SKM-1 (cell line): ENCODE measurements around the gene YEATS2.
"Not testable (repeated sequence)": the region's sequence is repeated elsewhere in the genome, so short reads cannot be mapped to it uniquely, and the experiment has no call there.

Experiments used
- DNase-seq: peaks from one replicate; lab custom pipeline; 2025; ENCODE audit not compliant: unreplicated experiment; lab: John Stamatoyannopoulos, UW

YEATS2 gene

GRCh38 chr3:183697610-183698317, at the start of gene YEATS2:
Gene YEATS2 (plus strand): TSS chr3:183697797. CDS start chr3:183715163, 17,366 bp downstream.
- peak; percentile 23 for DNase-seq

- DNase-seq: no peak
Measured at GRCh38 chr3:183650554-183650953, 47.0 kb upstream of the YEATS2 start.

- DNase-seq: no peak
Measured at GRCh38 chr3:183653209-183654064, 44.2 kb upstream of the YEATS2 start.

- DNase-seq: no peak
Measured at GRCh38 chr3:183654727-183655126, 42.9 kb upstream of the YEATS2 start.

- no peak for DNase-seq
Measured at GRCh38 chr3:183662099-183662498, 35.5 kb upstream of the YEATS2 start.

- DNase-seq: no peak
Measured at GRCh38 chr3:183664913-183665381, 32.6 kb upstream of the YEATS2 start.

- no peak for DNase-seq
Measured at GRCh38 chr3:183680061-183680460, 17.5 kb upstream of the YEATS2 start.

GRCh38 chr3:183687705-183688104, 9.9 kb upstream of the YEATS2 start:
- no peak for DNase-seq

GRCh38 chr3:183688874-183689273, 8.7 kb upstream of the YEATS2 start:
- DNase-seq: no peak

- not testable (repeated sequence) for DNase-seq
Measured at GRCh38 chr3:183689621-183690020, 8.0 kb upstream of the YEATS2 start.

- DNase-seq: no peak
Measured at GRCh38 chr3:183690402-183690995, 7.1 kb upstream of the YEATS2 start.

GRCh38 chr3:183692436-183692835, 5.2 kb upstream of the YEATS2 start:
- DNase-seq: no peak

GRCh38 chr3:183695569-183696364, 1.8 kb upstream of the YEATS2 start:
- DNase-seq: no peak

- DNase-seq: no peak
Measured at GRCh38 chr3:183697123-183697609, 431 bp upstream of the YEATS2 start.

- DNase-seq: no peak
Measured at GRCh38 chr3:183698318-183698751, 738 bp downstream of the YEATS2 start.

GRCh38 chr3:183698756-183699155, 1.2 kb downstream of the YEATS2 start:
- DNase-seq: peak; percentile 57

GRCh38 chr3:183699238-183699947, 1.8 kb downstream of the YEATS2 start:
- no peak for DNase-seq

GRCh38 chr3:183701744-183702143, 4.1 kb downstream of the YEATS2 start:
- DNase-seq: no peak

- DNase-seq: not testable (repeated sequence)
Measured at GRCh38 chr3:183703892-183704291, 6.3 kb downstream of the YEATS2 start.

GRCh38 chr3:183710231-183710630, 12.6 kb downstream of the YEATS2 start:
- no peak for DNase-seq
